NCI-H748 (cell line): ENCODE measurements around the gene ATAD3C.

Experiments
- DNase-seq: peaks from one replicate; lab custom pipeline; 2025; ENCODE audit not compliant: unreplicated experiment; lab: John Stamatoyannopoulos, UW

The ATAD3C gene

DNA sequence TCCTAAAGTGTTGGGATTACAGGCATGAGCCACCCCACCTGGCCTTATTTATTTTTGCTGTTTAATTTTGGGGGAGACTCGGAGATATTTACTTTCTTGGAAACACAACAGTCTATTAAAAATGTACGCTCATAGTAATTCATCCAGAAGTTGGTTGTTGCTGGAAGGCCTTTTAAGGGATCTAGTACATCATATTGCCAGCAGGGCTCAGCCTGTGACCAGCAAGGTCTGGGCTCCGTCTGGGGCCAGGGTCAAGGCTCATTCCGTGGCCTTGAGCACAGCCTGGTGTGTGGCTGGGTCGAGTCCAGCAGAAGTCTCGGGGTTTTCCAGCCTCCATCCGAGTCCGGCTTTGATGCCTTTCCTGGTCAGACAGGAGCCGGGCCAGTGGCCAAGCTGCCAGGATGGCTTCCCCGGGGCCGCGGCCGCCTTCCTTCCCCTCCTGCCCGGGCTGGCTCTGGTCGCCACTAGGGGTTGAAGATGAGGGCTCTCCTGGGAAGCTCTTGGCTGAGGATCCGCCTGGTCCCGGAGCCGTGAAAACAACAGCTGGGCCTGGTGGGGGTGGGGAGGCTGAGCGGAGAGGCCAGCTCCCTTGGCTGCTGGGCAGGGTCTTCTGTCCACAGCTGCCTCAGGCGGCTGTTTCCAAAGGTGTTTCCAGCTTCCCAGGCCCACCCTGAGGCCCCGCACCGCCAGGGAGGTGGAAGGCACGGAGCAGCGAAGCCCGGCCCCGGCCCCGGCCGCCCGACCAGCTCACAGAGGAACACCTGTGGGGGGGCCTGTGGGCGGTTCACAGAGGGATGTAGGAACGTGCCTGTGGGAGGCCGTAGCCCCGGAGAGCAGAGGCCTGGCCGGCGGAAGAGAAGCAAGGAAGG, 19.1 kb upstream of the ATAD3C start:
- no peak for DNase-seq

DNA sequence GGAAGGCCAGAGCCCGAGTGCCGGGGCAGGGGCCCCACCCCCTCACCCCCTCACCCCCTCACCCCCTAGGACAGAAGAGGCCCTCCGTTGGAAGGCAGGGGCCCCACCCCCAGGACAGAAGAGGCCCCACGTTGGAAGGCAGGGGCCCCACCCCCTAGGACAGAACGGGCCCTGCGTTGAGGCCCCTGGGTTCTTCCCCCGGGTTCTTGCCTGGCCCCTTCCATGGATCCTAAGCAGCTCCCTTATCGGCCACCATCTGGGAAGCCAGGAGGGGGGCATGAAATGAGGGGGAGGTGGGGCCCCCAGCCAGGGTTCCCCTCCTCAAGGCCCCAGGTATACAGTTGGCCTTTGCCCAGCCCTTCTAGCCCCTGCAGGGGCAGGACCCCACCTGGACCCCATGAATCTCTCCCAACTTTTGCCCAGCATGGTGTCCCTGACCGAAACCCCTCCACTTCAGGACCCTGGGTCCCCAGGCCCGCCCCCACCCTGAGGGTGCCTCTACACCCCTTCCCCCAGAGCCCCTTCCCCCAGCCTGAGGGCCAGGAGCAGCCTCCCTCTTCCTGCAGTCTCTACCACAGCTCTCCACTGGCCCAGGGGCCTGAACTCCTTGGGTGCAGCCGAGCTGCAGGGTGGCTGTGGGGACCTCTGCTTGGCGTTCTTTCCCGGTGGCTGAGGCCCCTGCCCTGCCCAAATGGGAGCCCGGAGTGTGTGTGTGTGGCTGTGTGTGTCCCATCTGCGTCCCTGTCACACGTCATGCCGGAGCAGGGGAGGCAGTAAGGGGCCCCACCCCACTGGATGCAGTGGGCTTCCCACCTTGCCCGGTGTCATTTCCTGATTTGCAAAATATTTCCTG, 18.3 kb upstream of the ATAD3C start:
- DNase-seq: no peak

DNA sequence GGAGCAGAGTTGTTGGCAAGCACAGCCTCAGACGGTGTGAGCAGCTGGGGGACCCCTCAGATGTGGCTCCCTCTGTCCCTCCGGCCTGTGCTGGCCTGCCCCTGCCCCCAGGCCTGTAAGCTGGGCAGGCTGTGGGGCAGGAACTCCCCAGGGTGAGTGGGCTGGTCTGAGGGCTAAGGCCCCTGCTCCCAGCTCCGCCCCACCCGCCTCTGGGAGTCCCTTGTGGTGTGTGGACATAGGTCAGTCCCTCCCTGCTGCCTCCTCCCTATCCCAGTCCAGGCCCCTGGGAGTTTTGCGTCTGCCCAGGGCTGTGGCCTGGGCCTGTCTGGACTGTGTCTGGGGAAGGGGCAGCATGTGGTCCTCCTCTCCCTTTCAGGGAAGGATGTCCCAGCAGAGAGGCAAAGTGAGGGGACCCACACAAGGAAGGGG, 17.6 kb upstream of the ATAD3C start:
- DNase-seq: no peak

DNA sequence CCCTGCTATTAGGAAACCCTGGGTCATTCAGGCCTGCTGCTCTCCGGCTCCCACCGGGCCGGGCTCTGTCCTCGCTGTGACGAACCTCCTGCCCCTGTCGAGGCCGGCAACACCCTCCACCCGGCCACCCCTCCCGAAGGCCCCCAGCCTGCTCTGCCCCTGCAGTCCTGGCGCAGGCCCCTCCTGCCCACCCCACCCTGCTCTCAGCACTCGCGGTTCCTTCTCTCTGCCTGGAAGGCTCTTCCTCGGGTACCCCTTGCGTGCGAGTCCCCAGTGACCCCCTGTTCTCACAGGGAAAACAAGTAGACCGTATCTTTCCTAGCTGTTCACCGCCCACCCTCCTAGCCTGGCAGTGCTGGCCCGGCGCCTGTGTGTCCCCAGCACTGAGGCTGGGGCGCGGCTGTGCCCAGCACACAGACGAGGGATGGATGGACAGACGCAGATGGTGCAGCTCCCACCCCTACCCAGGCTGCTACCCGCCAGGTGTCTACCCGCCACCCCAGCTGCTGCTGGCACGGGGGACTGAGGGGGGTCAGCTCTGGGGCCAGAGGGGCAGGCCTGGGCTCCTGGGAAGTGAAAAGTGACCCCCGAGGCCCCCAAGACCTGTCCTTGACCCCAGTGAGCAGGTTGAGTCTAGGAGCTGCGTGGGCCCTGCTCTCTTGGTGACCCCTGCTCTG, 17.1 kb upstream of the ATAD3C start:
- DNase-seq: no peak

DNA sequence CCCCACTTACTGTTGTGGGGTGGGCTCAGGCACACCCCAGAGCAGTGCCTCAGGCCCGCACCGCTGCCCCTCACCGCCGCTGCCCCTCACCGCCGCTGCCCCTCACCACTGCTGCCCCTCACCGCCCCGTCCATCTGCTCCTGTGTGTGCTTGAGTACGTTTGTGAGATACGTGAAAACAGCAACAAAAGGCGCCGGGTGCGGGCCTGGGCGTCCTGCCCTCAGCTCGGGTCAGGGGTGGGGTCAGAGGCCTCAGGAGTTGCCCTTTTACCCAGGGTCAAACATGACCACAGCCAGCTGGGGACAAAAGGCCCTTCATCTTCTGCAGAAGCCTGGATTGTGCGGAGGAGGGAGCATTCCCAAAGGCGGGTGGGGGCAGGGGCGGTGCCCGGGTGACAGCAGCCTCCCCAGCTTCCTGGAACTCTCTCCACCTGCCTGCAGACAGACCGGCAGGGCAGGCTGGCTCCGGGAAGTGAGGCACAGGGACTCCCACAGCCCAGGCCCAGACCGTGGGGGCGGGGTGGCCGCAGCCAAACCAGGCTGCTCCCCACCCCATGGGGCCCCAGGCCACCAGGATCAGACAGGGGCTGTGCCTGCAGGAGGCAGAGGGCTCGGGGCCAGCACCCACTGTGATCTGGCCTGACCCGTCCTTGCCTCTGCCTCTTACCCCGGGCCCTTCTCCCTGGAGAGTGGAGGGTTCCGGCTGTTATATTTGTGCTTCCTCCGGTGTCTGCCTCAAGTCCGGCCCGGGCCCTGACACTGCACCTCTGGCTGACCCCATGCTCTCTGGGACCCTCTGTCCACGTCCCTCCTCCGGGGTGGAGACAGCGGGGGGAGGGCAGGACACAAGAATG, 16.3 kb upstream of the ATAD3C start:
- DNase-seq: no peak

DNA sequence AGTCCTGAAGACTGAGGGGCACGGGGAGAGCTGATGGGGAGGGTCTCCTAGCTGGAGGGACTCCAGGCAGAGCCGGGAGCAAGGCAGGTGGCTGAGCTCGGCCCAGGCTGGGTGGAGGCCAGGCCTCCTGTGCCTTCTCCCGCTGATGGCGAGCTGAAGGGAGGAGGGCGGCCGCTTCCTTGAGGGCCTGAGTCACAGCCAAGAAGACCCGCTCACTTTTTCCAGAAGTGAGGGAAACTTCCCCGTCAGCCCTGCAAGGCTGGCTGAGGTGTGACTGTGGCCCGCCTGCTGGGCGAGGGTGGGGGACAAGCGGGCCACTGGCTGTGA, 15.7 kb upstream of the ATAD3C start:
- DNase-seq: no peak

DNA sequence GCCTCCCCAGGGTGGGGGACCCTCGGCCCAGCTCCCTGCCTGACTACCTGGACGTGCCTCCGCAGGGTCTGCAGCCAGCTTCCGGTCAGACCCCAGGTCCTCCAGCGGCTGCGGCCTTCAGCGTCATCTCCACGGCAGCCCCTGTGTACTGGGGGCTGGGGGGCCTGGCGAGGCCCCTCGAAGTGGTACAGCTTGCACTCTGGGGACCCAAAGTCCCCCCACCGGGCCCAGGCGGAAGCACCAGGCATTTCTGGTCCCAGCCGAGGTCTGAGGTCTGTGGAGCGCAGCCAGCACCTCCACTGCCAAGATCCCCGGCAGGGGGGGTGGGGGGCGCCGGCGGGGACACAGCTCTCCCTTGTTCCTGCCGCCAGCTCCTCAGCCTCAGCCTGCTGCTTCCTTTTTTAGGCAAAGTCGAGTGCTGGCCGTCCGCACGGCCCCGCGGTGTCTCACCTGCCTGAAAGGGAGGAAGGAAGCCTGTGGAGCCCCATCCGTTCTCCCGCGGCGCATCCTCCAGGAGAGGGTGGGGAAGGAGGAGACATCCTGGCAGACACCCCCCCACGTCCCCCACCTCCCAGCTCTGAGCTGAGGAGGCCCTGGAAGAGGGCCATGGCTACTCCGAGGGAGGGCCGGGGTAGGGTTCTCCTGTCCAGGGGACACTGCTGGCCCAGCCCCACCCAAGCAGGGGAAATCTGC, 15.2 kb upstream of the ATAD3C start:
- peak; percentile 8 for DNase-seq

DNA sequence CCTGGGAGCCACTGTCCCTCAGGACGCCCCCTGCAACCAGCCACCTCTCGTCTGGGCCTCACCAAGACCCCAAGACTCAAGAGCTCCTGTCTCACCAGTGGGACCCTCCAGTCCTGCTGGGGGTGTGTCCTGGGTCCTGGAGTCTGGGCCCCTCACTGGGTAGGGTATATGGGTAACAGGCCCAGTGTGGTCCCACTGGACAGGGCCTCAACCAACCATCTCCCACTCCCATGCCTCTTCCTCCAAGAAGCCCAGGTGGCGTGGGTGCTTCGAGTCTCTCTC, 14.7 kb upstream of the ATAD3C start:
- DNase-seq: no peak

DNA sequence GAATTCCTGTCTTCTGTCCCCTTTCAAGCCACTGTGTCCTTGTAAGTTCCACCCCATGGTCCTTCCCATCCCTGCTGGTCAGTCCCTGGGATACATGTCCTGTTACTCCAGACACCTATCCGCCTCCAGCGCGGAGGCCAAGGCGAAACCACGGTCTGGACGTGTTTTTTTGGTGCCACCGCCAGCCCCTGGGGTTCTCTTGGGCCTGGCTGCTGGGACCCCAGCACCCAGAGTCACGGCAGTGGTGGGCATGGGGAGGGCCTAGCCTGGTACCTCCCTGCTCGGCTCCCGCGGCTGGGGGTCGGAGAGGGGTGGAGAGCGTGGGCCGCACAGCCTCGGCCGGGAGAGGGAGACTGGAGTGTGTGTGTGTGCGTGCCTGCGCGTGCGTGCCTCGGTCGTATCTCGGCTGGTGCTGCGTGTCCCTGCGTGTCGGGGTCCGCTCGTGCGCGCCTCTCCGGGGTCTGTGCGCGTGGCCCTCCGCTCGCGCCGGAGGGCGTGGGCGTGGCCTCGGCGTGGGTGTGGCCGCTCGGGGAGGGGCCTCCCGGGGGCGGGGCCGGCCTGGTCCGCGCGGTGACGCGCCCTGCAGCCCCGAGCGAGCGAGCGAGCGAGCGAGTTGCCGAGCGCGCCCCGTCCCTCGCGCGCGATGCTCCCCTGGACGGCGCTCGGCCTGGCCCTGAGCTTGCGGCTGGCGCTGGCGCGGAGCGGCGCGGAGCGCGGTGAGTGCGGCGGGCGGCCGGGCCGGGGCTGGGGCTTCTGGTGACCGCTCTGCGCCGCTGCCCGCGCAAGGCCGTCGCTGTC, 14.2 kb upstream of the ATAD3C start, which contains the start of gene VWA1:
VWA1 (plus strand) TSS at position 585 of the 798 bp plus-strand sequence; CDS start at position 644, 59 bp downstream.
- DNase-seq: peak; percentile 66

DNA sequence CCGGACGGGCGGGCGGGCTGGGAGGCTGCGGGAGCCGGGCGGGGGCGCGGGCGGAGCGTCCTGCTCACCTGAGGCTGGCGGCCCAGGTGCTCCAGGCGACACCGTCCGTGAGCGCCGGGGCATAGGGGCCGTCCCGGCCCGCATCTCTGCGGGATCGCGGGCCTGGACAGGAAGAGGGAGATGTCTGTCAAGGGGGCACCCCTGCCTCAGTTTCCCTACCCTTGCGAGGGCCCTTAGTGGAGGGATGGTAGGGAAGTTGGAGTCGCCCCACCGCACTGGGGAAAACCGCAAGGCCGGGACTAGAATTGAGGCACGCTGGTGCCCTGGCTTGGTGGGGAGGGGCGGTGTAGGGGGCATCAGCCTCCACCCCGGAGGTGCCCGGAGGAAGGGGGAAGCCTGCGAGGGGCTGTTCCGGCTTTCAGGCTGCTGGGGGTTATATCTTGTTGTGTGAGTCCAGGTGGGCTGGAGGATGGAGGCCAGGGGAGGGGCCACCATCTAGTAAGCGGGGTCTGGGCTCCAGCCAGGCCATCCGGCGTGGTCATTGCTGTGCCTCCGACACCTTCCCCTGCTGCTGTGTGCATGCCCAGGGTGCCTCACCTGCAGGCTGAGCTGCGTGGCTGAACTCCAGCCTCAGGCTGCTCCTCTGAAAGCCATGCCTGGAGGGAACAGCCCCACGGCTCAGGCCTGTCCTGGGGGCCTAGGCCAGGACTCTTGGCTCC, 13.4 kb upstream of the ATAD3C start:
- DNase-seq: no peak

DNA sequence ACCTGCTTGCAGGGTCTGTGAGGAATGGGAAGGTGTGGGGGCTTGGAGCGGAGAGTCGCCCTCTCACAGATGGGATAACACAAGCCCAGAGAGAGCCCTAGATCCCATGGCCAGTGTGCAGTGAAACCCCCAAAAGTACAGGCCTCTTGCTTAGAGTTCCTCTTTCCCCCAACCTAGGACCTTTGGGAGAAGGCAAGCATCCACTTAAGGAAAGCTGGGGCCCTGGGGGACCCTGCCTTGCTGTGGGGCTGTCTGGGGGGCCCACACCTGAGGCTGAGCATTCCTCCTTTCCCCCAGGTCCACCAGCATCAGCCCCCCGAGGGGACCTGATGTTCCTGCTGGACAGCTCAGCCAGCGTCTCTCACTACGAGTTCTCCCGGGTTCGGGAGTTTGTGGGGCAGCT, 12.9 kb upstream of the ATAD3C start:
- DNase-seq: no peak

DNA sequence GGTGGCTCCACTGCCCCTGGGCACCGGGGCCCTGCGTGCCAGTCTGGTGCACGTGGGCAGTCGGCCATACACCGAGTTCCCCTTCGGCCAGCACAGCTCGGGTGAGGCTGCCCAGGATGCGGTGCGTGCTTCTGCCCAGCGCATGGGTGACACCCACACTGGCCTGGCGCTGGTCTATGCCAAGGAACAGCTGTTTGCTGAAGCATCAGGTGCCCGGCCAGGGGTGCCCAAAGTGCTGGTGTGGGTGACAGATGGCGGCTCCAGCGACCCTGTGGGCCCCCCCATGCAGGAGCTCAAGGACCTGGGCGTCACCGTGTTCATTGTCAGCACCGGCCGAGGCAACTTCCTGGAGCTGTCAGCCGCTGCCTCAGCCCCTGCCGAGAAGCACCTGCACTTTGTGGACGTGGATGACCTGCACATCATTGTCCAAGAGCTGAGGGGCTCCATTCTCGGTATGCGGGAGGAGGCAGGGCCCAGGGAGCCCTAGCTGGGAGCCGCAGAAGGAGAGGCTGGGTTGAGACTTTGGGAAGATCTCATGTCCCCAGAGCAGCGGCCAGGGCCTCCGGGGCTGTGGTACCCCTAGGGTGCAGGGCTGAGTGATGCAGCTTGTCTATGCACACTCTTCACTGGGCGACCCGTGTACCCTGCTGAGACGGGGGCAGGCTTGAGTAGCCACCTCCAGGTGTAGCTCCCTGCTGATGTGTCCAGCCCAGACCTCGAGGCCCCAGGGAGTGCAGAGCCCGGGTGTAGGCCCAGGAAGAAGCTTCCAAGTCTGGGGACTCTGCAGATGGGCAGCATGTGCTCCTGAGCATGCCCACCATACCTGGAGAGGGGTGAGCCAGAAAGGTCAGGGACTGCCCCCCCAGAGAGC, 12.2 kb upstream of the ATAD3C start:
- DNase-seq: no peak

DNA sequence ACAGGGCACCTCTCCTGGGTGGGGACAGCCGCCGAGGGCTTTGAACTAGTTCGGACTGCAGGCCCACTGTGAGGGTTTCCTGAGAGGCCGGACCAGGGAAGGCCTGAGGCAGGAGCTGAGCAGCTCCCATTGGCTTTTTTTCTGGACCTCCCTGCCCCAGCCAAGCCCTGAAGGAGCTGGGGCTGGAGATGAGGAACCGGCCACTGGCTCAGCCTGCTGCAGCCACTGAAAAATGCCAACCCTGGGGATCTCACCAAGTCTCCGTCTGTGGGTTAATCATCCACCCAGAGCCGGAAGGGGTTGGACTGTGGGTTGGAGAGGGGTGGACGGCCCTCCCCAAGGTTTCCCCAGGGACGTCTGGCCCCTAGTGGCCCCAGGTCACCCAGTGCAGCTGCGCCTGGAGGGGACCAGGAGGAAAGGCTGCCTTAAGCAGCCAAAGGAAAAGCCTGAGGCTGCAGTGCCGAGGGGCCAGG, 11.5 kb upstream of the ATAD3C start:
- DNase-seq: no peak

DNA sequence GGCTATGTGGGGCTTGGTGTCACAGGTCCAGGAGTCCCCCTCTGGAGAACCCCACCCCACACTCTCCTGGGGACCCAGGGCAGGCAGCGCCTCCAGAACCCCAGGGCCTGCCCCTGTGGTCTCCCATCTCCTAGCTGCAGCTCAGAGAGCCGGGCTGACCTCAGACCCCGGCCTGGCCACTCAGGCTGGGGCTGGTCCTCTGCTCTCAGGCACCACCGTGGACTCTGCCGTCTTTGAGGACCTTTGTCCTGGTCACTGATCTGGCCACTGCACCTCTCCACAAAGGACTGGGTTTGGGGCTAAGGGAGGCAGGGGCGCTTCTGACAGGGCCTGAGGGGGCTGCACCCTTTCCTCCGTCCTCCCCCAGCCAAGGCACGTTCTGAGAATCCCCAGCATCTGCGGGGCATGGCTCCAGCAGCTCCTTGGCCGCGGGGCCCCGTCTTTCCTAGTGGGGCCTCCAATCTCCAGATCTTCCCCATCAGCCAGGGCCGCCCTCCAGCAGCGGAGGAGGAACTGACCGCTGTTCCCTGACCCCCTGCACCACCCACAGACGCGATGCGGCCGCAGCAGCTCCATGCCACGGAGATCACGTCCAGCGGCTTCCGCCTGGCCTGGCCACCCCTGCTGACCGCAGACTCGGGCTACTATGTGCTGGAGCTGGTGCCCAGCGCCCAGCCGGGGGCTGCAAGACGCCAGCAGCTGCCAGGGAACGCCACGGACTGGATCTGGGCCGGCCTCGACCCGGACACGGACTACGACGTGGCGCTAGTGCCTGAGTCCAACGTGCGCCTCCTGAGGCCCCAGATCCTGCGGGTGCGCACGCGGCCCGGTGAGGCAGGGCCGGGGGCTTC, 10.7 kb upstream of the ATAD3C start:
- DNase-seq: no peak

DNA sequence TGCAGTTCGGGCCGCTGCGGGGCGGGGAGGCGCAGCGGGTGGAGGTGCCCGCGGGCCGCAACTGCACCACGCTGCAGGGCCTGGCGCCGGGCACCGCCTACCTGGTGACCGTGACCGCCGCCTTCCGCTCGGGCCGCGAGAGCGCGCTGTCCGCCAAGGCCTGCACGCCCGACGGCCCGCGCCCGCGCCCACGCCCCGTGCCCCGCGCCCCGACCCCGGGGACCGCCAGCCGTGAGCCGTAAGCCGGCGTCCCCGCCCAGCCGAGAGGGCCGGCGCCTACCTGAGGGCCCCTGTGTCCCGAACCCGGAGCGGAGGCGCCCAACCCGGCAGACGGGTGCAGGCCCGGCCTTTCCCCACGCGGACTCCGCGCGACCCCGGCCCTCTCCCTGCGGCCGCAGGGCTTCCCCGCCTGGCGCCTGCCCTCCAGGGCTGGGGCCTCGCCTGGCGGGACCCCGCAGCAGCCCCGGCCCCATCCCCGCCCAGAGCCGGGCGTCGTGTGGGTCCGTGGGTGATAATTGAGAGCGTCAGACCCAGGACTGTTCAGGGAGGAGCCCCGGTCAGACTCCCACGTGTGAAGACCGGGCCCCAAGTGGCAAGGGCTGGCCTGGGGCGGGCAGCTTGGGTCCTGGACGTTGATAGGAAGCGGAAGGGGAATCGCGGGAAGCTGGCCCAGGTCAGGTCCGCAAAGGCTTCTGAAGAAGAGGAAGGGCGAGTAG, 9.8 kb upstream of the ATAD3C start:
- no peak for DNase-seq
